K562 (cell line): Measurements from ENCODE around the gene IL17REL. TPM values are rescaled to one million over a fixed set of nuclear protein-coding genes. Genes with fewer than 3 reads are reported as not detected.
A peak's percentile ranks its signal among the peaks of the same experiment; 100 is the strongest.

Experiments
- ADNP ChIP-seq: fragments of 200-800 bp; sonication (Bioruptor generic); IDR thresholded peaks from 2 replicates; pipeline ENCODE4 v1.6.1; 2016; ENCODE audit warnings: missing genetic modification characterization, missing compliant biosample characterization
- CHD4 ChIP-seq: fragments of 200-600 bp; sonication (generic); IDR thresholded peaks from 3 replicates; pipeline ENCODE4 v1.6.1; 2012; ENCODE audit warnings: low read depth, mild to moderate bottlenecking, mixed read lengths, low read length, inconsistent platforms; ENCODE audit not compliant: insufficient read depth, insufficient replicate concordance, poor library complexity, severe bottlenecking
- COPS2 ChIP-seq: fragments of 450-650 bp; conservative IDR thresholded peaks from 2 replicates; pipeline ENCODE4 v1.6.1; 2016; ENCODE audit warnings: mild to moderate bottlenecking, moderate library complexity
- DPF2 ChIP-seq: fragments of 450-650 bp; IDR thresholded peaks from 2 replicates; pipeline ENCODE4 v1.6.1; 2016
- EP400 ChIP-seq: fragments of 450-650 bp; IDR thresholded peaks from 2 replicates; pipeline ENCODE4 v1.6.1; 2017; ENCODE audit warnings: antibody characterized with exemption, mild to moderate bottlenecking, moderate library complexity
- FOXK1 ChIP-seq: sonication (generic); formaldehyde crosslinking; IDR thresholded peaks from 2 replicates; pipeline ENCODE4 v1.8.0; 2022; ENCODE audit warnings: missing genetic modification reagents, mild to moderate bottlenecking, borderline replicate concordance
- GABPA ChIP-seq: fragments of 200-800 bp; sonication (Bioruptor generic); conservative IDR thresholded peaks from 2 replicates; pipeline ENCODE4 v1.6.1; 2016; ENCODE audit warnings: low read depth, missing genetic modification characterization, missing compliant biosample characterization
- GATAD2B ChIP-seq: fragments of 450-650 bp; IDR thresholded peaks from 2 replicates; pipeline ENCODE4 v1.6.1; 2017; ENCODE audit warnings: mild to moderate bottlenecking, borderline replicate concordance
- HDAC1 ChIP-seq, 2 experiments: fragments of 450-650 bp; IDR thresholded peaks; 2 replicates each; pipeline ENCODE4 v1.6.1; 2016 to 2017; ENCODE audit warnings: inconsistent platforms in 1 of 2, mild to moderate bottlenecking in 1 of 2, moderate library complexity in 1 of 2
- KLF16 ChIP-seq: IDR thresholded peaks from 2 replicates; pipeline ENCODE4 v1.6.1; 2016; ENCODE audit warnings: antibody characterized with exemption
- LARP7 ChIP-seq: fragments of 450-650 bp; IDR thresholded peaks from 2 replicates; pipeline ENCODE4 v1.6.1; 2016
- PREB ChIP-seq: sonication (generic); formaldehyde crosslinking; IDR thresholded peaks from 2 replicates; pipeline ENCODE4 v1.8.1; 2023; ENCODE audit warnings: mild to moderate bottlenecking, missing genetic modification reagents
- PURB ChIP-seq: sonication (generic); formaldehyde crosslinking; IDR thresholded peaks from 2 replicates; pipeline ENCODE4 v1.9.0; 2021; ENCODE audit warnings: low read depth, mild to moderate bottlenecking, missing genetic modification reagents
- RBM14 ChIP-seq: fragments of 200-400 bp; formaldehyde crosslinking; IDR thresholded peaks from 2 replicates; pipeline ENCODE4 v1.6.1; 2018; ENCODE audit warnings: low read depth, mild to moderate bottlenecking, low read length, moderate library complexity, borderline replicate concordance; ENCODE audit not compliant: insufficient read depth
- SLC30A9 ChIP-seq: fragments of 250-450 bp; sonication (Bioruptor Pico); IDR thresholded peaks from 2 replicates; pipeline ENCODE4 v1.8.0; 2022; ENCODE audit warnings: mild to moderate bottlenecking, moderate library complexity
- TAF1 ChIP-seq: IDR thresholded peaks from 2 replicates; pipeline ENCODE4 v1.6.1; 2011; ENCODE audit warnings: mild to moderate bottlenecking, low read length, moderate library complexity; ENCODE audit not compliant: insufficient read depth, control insufficient read depth, severe bottlenecking; ENCODE audit errors: extremely low read depth
- ZKSCAN3 ChIP-seq: fragments of 250-450 bp; sonication (Bioruptor Pico); IDR thresholded peaks from 2 replicates; pipeline ENCODE4 v1.4.0; 2020
- ZNF347 ChIP-seq: fragments of 450-650 bp; formaldehyde crosslinking; IDR thresholded peaks from 2 replicates; pipeline ENCODE4 v1.4.0; 2020; ENCODE audit warnings: low read depth, mild to moderate bottlenecking, moderate library complexity
- polyA plus RNA-seq, 8 experiments: library from polyadenylated mRNA; depleted of rRNA in 4 of 8; stranded (reverse) in 5 of 8; unstranded in 3 of 8; fragments of >200 nt; fragmentation: Nextera tagmentation in 2 of 8; fragmentation: Illumina TruSeq in 1 of 8; extraction: Ambion mirVana in 2 of 8; extraction: Trizol in 1 of 8; gene quantifications; 2 replicates each; pipeline versions ENCODE4 v1.2.1 to v1.2.3, GENCODE V29; 2011 to 2014; ENCODE audit warnings: inconsistent platforms in 1 of 8, missing spikeins in 1 of 8
- total RNA-seq, 7 experiments: library from RNA; depleted of rRNA in 6 of 7; stranded (reverse); fragments of >200 nt in 6 of 7; fragmentation: Illumina TruSeq in 2 of 7; extraction: Trizol in 2 of 7; gene quantifications; 2 replicates each; pipeline versions ENCODE4 v1.2.1 to v1.2.3, GENCODE V29; 2011 to 2021; ENCODE audit warnings: low replicate concordance in 1 of 7
- TF ChIP-seq, protein P1 (sequence below): fragments of 450-650 bp; IDR thresholded peaks from 2 replicates; pipeline ENCODE4 v1.6.1; 2016; ENCODE audit warnings: antibody characterized with exemption
- TF ChIP-seq, protein P2 (sequence below): fragments of 450-650 bp; formaldehyde crosslinking; IDR thresholded peaks from 2 replicates; pipeline ENCODE4 v1.4.0; 2020; ENCODE audit warnings: mild to moderate bottlenecking, moderate library complexity
- TF ChIP-seq, protein P3 (sequence below): fragments of 450-650 bp; conservative IDR thresholded peaks from 2 replicates; pipeline ENCODE4 v1.6.1; 2016; ENCODE audit warnings: missing genetic modification characterization, low read depth, mild to moderate bottlenecking, missing compliant biosample characterization, moderate library complexity
- TF ChIP-seq, protein P4 (sequence below): fragments of 450-650 bp; formaldehyde crosslinking; IDR thresholded peaks from 2 replicates; pipeline ENCODE4 v1.4.0; 2022; ENCODE audit warnings: missing genetic modification characterization

IL17REL gene
- total and polyA plus RNA-seq, 9 of the 15 experiments (the other 6 are each of a cell fraction or from before 2014, with no cell fraction given): 0.05 to 0.42 (median 0.11) TPM; not detected in 4

DNA sequence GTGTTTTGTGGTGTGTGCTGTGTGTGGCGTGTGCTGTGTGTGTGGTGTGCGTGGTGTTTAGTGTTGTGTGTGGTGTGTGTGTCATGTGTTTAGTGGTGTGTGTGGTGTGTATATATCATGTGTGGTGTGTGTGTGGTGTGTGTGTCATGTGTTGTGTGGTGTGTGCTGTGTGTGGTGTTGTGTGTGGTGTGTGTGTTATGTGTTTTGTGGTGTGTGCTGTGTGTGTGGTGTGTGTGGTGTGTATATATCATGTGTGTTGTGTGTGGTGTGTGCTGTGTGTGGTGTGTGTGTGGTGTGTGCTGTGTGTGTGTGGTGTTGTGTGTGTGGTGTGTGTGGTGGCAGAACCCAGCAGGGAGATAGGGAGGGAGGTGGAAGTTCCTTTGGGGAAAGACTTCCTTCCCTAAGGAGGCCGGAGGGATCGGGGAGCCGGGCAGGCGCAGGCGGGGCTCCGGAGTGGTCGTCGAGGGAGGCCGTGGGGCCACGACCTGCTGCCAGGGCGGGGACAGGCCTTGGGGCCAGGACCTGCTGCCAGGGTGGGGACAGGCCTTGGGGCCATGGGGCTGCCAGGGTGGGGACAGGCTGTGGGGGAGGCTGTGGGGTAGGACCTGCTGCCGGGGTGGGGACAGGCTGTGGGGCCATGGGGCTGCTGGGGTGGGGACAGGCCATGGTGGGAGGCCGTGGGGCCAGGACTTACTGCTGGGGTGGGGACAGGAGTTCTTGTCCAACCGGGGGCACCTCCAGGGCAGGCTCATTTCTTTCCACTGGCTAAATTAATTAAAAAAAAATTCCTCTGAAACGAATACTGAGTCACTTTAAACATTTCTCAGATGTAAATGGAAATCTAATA lies 36.8 kb downstream of the IL17REL start (continued):
- TF ChIP-seq GABPA: no peak
- TF ChIP-seq, protein P1, sequence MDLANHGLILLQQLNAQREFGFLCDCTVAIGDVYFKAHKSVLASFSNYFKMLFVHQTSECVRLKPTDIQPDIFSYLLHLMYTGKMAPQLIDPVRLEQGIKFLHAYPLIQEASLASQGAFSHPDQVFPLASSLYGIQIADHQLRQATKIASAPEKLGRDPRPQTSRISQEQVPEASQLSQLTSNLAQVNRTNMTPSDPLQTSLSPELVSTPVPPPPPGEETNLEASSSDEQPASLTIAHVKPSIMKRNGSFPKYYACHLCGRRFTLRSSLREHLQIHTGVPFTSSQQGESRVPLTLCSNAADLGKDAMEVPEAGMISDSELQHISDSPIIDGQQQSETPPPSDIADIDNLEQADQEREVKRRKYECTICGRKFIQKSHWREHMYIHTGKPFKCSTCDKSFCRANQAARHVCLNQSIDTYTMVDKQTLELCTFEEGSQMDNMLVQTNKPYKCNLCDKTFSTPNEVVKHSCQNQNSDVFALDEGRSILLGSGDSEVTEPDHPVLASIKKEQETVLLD: 0 out of 2 replicates have a peak, but pooled peaks have one; percentile 38
- TF ChIP-seq ZNF347 (CRISPR knock-in tag): no peak
- TF ChIP-seq FOXK1 (CRISPR knock-in tag): no peak
- TF ChIP-seq, protein P2, sequence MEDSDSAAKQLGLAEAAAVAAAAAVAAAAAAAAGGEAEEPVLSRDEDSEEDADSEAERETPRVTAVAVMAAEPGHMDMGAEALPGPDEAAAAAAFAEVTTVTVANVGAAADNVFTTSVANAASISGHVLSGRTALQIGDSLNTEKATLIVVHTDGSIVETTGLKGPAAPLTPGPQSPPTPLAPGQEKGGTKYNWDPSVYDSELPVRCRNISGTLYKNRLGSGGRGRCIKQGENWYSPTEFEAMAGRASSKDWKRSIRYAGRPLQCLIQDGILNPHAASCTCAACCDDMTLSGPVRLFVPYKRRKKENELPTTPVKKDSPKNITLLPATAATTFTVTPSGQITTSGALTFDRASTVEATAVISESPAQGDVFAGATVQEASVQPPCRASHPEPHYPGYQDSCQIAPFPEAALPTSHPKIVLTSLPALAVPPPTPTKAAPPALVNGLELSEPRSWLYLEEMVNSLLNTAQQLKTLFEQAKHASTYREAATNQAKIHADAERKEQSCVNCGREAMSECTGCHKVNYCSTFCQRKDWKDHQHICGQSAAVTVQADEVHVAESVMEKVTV (CRISPR knock-in tag): no peak
- TF ChIP-seq ADNP (tag): peak; percentile 74
- TF ChIP-seq, protein P3, sequence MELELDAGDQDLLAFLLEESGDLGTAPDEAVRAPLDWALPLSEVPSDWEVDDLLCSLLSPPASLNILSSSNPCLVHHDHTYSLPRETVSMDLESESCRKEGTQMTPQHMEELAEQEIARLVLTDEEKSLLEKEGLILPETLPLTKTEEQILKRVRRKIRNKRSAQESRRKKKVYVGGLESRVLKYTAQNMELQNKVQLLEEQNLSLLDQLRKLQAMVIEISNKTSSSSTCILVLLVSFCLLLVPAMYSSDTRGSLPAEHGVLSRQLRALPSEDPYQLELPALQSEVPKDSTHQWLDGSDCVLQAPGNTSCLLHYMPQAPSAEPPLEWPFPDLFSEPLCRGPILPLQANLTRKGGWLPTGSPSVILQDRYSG (tag): no peak
- peak; percentile 62 for TF ChIP-seq CHD4
- peak; percentile 96 for TF ChIP-seq LARP7
- TF ChIP-seq PURB (CRISPR knock-in tag): no peak
- TF ChIP-seq KLF16: no peak
- TF ChIP-seq COPS2: no peak
- no peak for TF ChIP-seq GATAD2B
- no peak for TF ChIP-seq TAF1
- TF ChIP-seq PREB (CRISPR knock-in tag): no peak
- no peak for TF ChIP-seq ZKSCAN3 (CRISPR knock-in tag)
- TF ChIP-seq EP400: no peak
- no peak for TF ChIP-seq SLC30A9
- TF ChIP-seq, protein P4, sequence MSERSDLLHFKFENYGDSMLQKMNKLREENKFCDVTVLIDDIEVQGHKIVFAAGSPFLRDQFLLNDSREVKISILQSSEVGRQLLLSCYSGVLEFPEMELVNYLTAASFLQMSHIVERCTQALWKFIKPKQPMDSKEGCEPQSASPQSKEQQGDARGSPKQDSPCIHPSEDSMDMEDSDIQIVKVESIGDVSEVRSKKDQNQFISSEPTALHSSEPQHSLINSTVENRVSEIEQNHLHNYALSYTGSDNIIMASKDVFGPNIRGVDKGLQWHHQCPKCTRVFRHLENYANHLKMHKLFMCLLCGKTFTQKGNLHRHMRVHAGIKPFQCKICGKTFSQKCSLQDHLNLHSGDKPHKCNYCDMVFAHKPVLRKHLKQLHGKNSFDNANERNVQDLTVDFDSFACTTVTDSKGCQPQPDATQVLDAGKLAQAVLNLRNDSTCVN (CRISPR knock-in tag): peak; percentile 89
- no peak for TF ChIP-seq RBM14
- TF ChIP-seq DPF2: peak; percentile 77
- TF ChIP-seq HDAC1 (IDR thresholded peaks at IDR 0.05): peak in 1 of 2 experiments; percentile 81; a peak in 2 of 4 replicates
